GM12878 (cell line): Measurements from ENCODE around the gene PRUNE2. TPM values are rescaled to one million over a fixed set of nuclear protein-coding genes. Genes with fewer than 3 reads are reported as not detected.

Experiments
- ATAC-seq: fragments of 200-7000 bp; cut with Tn5 transposase; 3 replicates; pipeline ENCODE4 v1.9.1; 2020; ENCODE audit warnings: mild to moderate bottlenecking, moderate library complexity
- BruUV-seq: library from RNA; stranded (reverse); fragments of 400-500 nt; replicated peaks from 2 replicates; lab custom pipeline; 2021; lab: Mats Ljungman, UMichigan
- CTCF ChIA-PET: fragments of 300-600 bp; sonication (Branson Sonifier 250); formaldehyde crosslinking; extraction: SDS; loops from one replicate; lab custom pipeline; 2021; ENCODE audit warnings: inconsistent platforms; lab: Yijun Ruan, JAX
- POLR2A ChIA-PET: fragments of 350-600 bp; formaldehyde crosslinking; extraction: SDS; loops from one replicate; lab custom pipeline; 2021; ENCODE audit warnings: inconsistent platforms; lab: Charles Lee
- RAD21 ChIA-PET: fragments of 300-600 bp; sonication (Branson Sonifier 250); formaldehyde crosslinking; loops from one replicate; lab custom pipeline; 2023; ENCODE audit warnings: antibody characterized with exemption; ENCODE audit not compliant: unreplicated experiment; lab: Charles Lee
- SMC1A ChIA-PET: fragments of 300-600 bp; sonication (Branson Sonifier 250); formaldehyde crosslinking; loops from one replicate; lab custom pipeline; 2023; ENCODE audit not compliant: unreplicated experiment, uncharacterized antibody; lab: Charles Lee
- DNase-seq: peaks from one replicate; pipeline ENCODE4 v3.0.0-alpha.2; 2011; ENCODE audit warnings: low read depth, low spot score
- FAIRE-seq: peaks from 3 replicates; lab custom pipeline; 2011; peaks lifted over from hg19 to GRCh38; lab: Jason Lieb, UNC
- H2AFZ ChIP-seq: 2 replicates; pipeline ENCODE4 v1.6.0; 2011; ENCODE audit warnings: low read depth, low read length, control low read depth; ENCODE audit not compliant: control insufficient read depth
- H3K27ac ChIP-seq: 2 replicates; pipeline ENCODE4 v1.5.1; 2011; ENCODE audit warnings: control low read depth; ENCODE audit not compliant: control insufficient read depth, insufficient read depth
- H3K27me3 ChIP-seq, 2 experiments: replicated peaks in 1 of 2; 2 replicates each; pipeline versions ENCODE4 v1.6.0 to v1.6.1; 2011; ENCODE audit warnings: low read length in 1 of 2; ENCODE audit not compliant: control insufficient read depth in 2 of 2, insufficient read depth in 2 of 2
- H3K36me3 ChIP-seq, 2 experiments: 2 replicates each; pipeline ENCODE4 v1.5.1; 2011; ENCODE audit warnings: low read length in 1 of 2; ENCODE audit not compliant: control insufficient read depth in 2 of 2, insufficient read depth in 2 of 2
- H3K4me1 ChIP-seq: 2 replicates; pipeline ENCODE4 v1.6.1; 2011; ENCODE audit warnings: mild to moderate bottlenecking, low read length, moderate library complexity, mixed read lengths; ENCODE audit not compliant: control insufficient read depth, insufficient read depth
- H3K4me2 ChIP-seq: 2 replicates; pipeline ENCODE4 v1.6.0; 2011; ENCODE audit warnings: control low read depth; ENCODE audit not compliant: control insufficient read depth, insufficient read depth
- H3K4me3 ChIP-seq: fragments of 200-600 bp; sonication (generic); 2 replicates; pipeline ENCODE4 v1.5.1; 2016
- H3K79me2 ChIP-seq: 2 replicates; pipeline ENCODE4 v1.6.0; 2011; ENCODE audit warnings: low read length; ENCODE audit not compliant: control insufficient read depth, insufficient read depth
- H3K9ac ChIP-seq: 2 replicates; pipeline ENCODE4 v1.8.0; 2011; ENCODE audit warnings: low read length, control low read depth, mixed read lengths; ENCODE audit not compliant: control insufficient read depth, insufficient read depth
- H3K9me3 ChIP-seq: replicated peaks from 3 replicates; pipeline ENCODE4 v1.5.1; 2011; ENCODE audit warnings: mild to moderate bottlenecking, low read length; ENCODE audit not compliant: control insufficient read depth, insufficient read depth
- H4K20me1 ChIP-seq: 2 replicates; pipeline ENCODE4 v1.6.0; 2011; ENCODE audit not compliant: control insufficient read depth, insufficient read depth
- ATF2 ChIP-seq: IDR thresholded peaks from 2 replicates; pipeline ENCODE4 v1.6.1; 2012; ENCODE audit warnings: low read length, inconsistent platforms
- BCLAF1 ChIP-seq: fragments of 450-650 bp; IDR thresholded peaks from 2 replicates; pipeline ENCODE4 v1.6.1; 2017; ENCODE audit warnings: antibody characterized with exemption, mild to moderate bottlenecking, moderate library complexity
- FOXK2 ChIP-seq: fragments of 450-650 bp; IDR thresholded peaks from 2 replicates; pipeline ENCODE4 v1.6.1; 2017; ENCODE audit warnings: mild to moderate bottlenecking, moderate library complexity
- KLF5 ChIP-seq: fragments of 450-650 bp; IDR thresholded peaks from 2 replicates; pipeline ENCODE4 v1.6.1; 2014; ENCODE audit warnings: mild to moderate bottlenecking; ENCODE audit not compliant: partially characterized antibody
- NR2C1 ChIP-seq: fragments of 450-650 bp; IDR thresholded peaks from 2 replicates; pipeline ENCODE4 v1.6.1; 2017; ENCODE audit warnings: antibody characterized with exemption, mild to moderate bottlenecking, moderate library complexity
- NR2C2 ChIP-seq: IDR thresholded peaks from 2 replicates; pipeline ENCODE4 v1.6.1; 2011; ENCODE audit warnings: borderline replicate concordance, low read depth; ENCODE audit not compliant: control insufficient read depth, insufficient read length
- NR2F1 ChIP-seq: fragments of 450-650 bp; conservative IDR thresholded peaks from 2 replicates; pipeline ENCODE4 v1.6.1; 2017; ENCODE audit warnings: mild to moderate bottlenecking
- RCOR1 ChIP-seq: conservative IDR thresholded peaks from 2 replicates; pipeline ENCODE4 v1.6.1; 2012; ENCODE audit warnings: low read depth, low read length, improper control_type of control experiment
- RUNX3 ChIP-seq: IDR thresholded peaks from 2 replicates; pipeline ENCODE4 v1.6.1; 2012; ENCODE audit warnings: low read length, inconsistent platforms
- ZNF274 ChIP-seq: IDR thresholded peaks from one replicate; pipeline ENCODE4 v1.8.0; 2011; ENCODE audit not compliant: insufficient read length, insufficient read depth
- WGBS: methylation state at CpG from one replicate; pipeline ENCODE4 v1.1.6; 2016; ENCODE audit warnings: low lambda C conversion rate; ENCODE audit not compliant: insufficient replicate concordance, insufficient coverage; ENCODE audit errors: missing lambda C conversion rate; 5-methylcytosine and 5-hydroxymethylcytosine counted together
- in situ Hi-C: fragments of 300-500 bp; cut with MboI; formaldehyde crosslinking; loops from 9 replicates; pipeline ENCODE4 v1.14.3; 2018; ENCODE audit warnings: mixed read lengths
- intact Hi-C: fragments of 100-400 bp; cut with micrococcal nuclease; formaldehyde crosslinking; loops from one replicate; pipeline ENCODE4 v1.14.2; 2022; ENCODE audit not compliant: unreplicated experiment
- polyA plus RNA-seq, 11 experiments: library from polyadenylated mRNA; depleted of rRNA in 4 of 11; unstranded in 6 of 11; stranded (reverse) in 5 of 11; fragments of >200 nt; fragmentation: Nextera tagmentation in 4 of 11; fragmentation: Illumina TruSeq in 1 of 11; extraction: Ambion mirVana in 4 of 11; extraction: Trizol in 1 of 11; gene quantifications; 1 replicate in 1 of 11; 2 replicates in 10 of 11; pipeline versions ENCODE4 v1.2.1 to v1.2.3, GENCODE V29; 2011 to 2016; ENCODE audit warnings: inconsistent platforms in 2 of 11, missing spikeins in 2 of 11, low read depth in 1 of 11
- total RNA-seq, 4 experiments: library from RNA; depleted of rRNA in 3 of 4; stranded (reverse); fragments of >200 nt in 3 of 4; fragmentation: Illumina TruSeq in 1 of 4; extraction: Trizol in 1 of 4; gene quantifications; 2 replicates each; pipeline versions ENCODE4 v1.2.1 to v1.2.3, GENCODE V29; 2013 to 2021
- TF ChIP-seq, protein P1 (sequence below): fragments of 450-650 bp; IDR thresholded peaks from 2 replicates; pipeline ENCODE4 v1.6.1; 2017; ENCODE audit warnings: mild to moderate bottlenecking

Gene PRUNE2
- total and polyA plus RNA-seq, 10 of the 15 experiments (the other 5 are each of a cell fraction or from before 2014, with no cell fraction given): 0.07 to 0.63 (median 0.25) TPM

GRCh38 chr9:76629205-76629990 lies 276.5 kb downstream of the PRUNE2 start:
- no peak overlapping the region for H2AFZ ChIP-seq
- no peaks in the 10 kb centered on the region for H3K79me2 ChIP-seq
- no peak overlapping the region for H3K9ac ChIP-seq
- in situ Hi-C loops: no loop called here
- no TSS peak for BruUV-seq
- H3K9me3 ChIP-seq: no peaks in the 10 kb centered on the region
- SMC1A ChIA-PET: no interaction called here
- CTCF ChIA-PET: interaction anchor here (0.6 to 0.7 kb wide), 2 partner anchors 16 to 17 kb away, joined by 3 read pairs; no protein-coding TSS in a partner anchor
- RAD21 ChIA-PET: no interaction called here
- no peak overlapping the region for H3K4me2 ChIP-seq
- no peak overlapping the region for H3K27ac ChIP-seq
- no peaks in the 10 kb centered on the region for H3K27me3 ChIP-seq
- FAIRE-seq (no peak), ATAC-seq (no peak), DNase-seq (no peak)
- 17% methylated on average over 4 of the region's 4 CpGs for WGBS
- intact Hi-C loops: no loop called here
- no peaks in the 10 kb centered on the region for H3K36me3 ChIP-seq
- POLR2A ChIA-PET: no interaction called here
- no peak overlapping the region for H3K4me3 ChIP-seq
- peaks cover 13% of the 10 kb centered on the region for H3K4me1 ChIP-seq
- no peaks in the 10 kb centered on the region for H4K20me1 ChIP-seq
- TF ChIP-seq RUNX3 (peak; percentile 82), FOXK2 (no peak), ATF2 (no peak; the same call in 1 of the 2 replicates), NR2C1 (no peak), RCOR1 (no peak)

- FAIRE-seq: no peak
- WGBS: 40% methylated on average over 5 of the region's 5 CpGs
- CTCF ChIA-PET: no interaction called here
- no peak for TF ChIP-seq ZNF274
- TF ChIP-seq NR2F1: no peak
- TF ChIP-seq RUNX3: no peak
- no peak for TF ChIP-seq NR2C2
- no peak for TF ChIP-seq KLF5
- TF ChIP-seq, protein P1, sequence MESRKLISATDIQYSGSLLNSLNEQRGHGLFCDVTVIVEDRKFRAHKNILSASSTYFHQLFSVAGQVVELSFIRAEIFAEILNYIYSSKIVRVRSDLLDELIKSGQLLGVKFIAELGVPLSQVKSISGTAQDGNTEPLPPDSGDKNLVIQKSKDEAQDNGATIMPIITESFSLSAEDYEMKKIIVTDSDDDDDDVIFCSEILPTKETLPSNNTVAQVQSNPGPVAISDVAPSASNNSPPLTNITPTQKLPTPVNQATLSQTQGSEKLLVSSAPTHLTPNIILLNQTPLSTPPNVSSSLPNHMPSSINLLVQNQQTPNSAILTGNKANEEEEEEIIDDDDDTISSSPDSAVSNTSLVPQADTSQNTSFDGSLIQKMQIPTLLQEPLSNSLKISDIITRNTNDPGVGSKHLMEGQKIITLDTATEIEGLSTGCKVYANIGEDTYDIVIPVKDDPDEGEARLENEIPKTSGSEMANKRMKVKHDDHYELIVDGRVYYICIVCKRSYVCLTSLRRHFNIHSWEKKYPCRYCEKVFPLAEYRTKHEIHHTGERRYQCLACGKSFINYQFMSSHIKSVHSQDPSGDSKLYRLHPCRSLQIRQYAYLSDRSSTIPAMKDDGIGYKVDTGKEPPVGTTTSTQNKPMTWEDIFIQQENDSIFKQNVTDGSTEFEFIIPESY: no peak
- TF ChIP-seq BCLAF1: no peak
Observed at GRCh38 chr9:76628155-76628554, 277.8 kb downstream of the PRUNE2 start.

More at GRCh38 chr9:76628155-76628554, 277.8 kb downstream of the PRUNE2 start:
- no peaks in the 10 kb centered on the region for H3K36me3 ChIP-seq
- no peaks in the 10 kb centered on the region for H4K20me1 ChIP-seq
- H2AFZ ChIP-seq: no peak overlapping the region
- no TSS peak for BruUV-seq
- ChIA-PET POLR2A (no interaction called here), SMC1A (interaction anchor here (0.7 kb wide), 1 partner anchor 50 kb away, joined by 4 read pairs; no protein-coding TSS in a partner anchor), RAD21 (no interaction called here)
- H3K4me2 ChIP-seq: no peak overlapping the region
- no peaks in the 10 kb centered on the region for H3K27me3 ChIP-seq
- in situ Hi-C loops: no loop called here
- H3K27ac ChIP-seq: no peak overlapping the region
- no peak overlapping the region for H3K4me3 ChIP-seq
- intact Hi-C loops: no loop called here
- DNase-seq: no peak
- H3K9me3 ChIP-seq: no peaks in the 10 kb centered on the region
- peaks cover 15% of the 10 kb centered on the region for H3K4me1 ChIP-seq
- H3K79me2 ChIP-seq: no peaks in the 10 kb centered on the region
- H3K9ac ChIP-seq: no peak overlapping the region
- ATAC-seq: no peak
